GM12801 (cell line): Measurements from ENCODE around the gene VPS13D.

Source experiments
- CTCF ChIP-seq: IDR thresholded peaks from one replicate; pipeline ENCODE4 v1.5.1; 2011; ENCODE audit warnings: control low read depth; ENCODE audit not compliant: insufficient read length; ENCODE audit errors: extremely low read depth

Gene VPS13D

DNA sequence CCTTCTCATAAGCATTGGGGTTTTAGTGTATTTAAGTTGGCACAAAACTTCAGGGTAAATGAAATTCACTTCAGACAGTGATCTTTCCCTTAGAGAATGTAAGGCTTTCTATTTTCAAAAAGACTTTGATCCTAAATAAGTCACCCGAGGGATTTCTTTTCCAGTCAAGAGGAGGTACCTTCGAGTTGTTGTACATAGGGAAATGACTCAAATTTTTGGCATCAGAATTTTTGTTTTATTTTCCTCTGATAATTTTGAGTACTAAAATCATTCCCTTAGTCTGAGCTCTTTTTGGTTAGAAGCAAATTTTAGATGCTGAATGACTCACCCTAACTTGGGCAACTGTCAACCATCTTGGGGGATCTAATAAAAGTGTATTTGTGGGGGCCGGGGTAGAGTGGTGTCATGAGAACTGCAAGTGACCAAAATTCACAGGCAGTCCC lies 194.3 kb downstream of the VPS13D start:
- TF ChIP-seq CTCF: no peak

DNA sequence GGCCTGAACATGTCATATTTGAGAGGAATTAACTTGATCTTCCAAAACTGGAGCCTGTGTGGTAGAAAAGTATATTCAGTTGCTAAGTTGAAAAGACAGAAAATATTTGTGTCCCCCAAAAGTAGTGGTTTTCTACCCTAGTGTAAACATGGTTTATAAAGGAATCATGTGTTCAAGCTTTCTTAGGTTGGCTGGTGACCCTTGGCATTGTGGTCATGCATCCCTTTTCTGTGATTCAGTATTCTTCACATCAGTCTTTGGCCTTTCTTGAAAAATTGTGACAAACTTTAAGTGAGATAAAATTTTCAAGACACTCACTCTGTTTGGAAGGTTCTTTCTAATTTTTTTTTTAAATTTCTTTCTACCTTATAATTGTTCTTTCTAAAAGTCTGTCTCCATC lies 195.0 kb downstream of the VPS13D start:
- TF ChIP-seq CTCF: no peak

DNA sequence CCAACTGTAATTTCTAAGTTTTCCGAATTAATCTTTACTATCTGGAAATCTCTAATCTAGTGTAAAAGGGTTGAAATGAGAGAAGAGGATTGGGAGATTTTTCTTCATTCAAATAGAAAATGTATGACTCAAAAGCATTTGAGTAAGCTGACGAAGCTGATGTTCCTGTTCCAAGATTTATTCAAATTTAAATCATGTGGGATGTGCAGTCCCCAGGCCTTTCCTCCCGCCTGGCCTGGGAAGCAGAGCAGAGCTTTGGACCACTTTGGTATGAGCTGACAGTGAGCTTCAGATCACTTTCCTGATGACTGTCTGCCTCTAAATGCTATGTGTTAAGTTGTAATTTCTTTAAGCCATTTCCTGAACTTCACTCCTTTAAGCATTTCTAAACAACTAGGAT lies 196.2 kb downstream of the VPS13D start:
- no peak for TF ChIP-seq CTCF

GRCh38 chr1:12428334-12428733 lies 198.5 kb downstream of the VPS13D start:
- no peak for TF ChIP-seq CTCF

DNA sequence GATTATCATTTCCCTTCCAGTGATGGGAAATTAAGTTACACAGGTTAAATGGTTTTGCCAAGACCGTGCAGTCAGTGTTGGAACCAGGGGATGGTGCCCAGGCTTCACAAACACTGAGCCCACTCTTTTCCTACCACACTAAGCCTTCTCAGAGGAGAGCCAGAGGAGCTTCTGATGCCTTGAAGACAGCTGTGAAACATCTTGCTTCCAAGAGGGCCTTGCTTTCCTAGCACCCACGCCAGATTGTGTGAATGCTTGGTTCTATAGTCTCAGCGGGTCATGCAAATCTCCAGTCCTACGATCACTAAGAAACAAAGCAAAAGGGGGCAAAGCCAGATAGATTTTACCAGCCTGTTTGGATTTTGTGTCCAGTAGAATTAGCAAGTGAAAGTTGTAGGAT lies 200.7 kb downstream of the VPS13D start:
- TF ChIP-seq CTCF: no peak

- TF ChIP-seq CTCF: no peak
Measured at GRCh38 chr1:12432897-12433296, 203.1 kb downstream of the VPS13D start.

- no peak for TF ChIP-seq CTCF
Measured at GRCh38 chr1:12433323-12434053, 203.7 kb downstream of the VPS13D start.

DNA sequence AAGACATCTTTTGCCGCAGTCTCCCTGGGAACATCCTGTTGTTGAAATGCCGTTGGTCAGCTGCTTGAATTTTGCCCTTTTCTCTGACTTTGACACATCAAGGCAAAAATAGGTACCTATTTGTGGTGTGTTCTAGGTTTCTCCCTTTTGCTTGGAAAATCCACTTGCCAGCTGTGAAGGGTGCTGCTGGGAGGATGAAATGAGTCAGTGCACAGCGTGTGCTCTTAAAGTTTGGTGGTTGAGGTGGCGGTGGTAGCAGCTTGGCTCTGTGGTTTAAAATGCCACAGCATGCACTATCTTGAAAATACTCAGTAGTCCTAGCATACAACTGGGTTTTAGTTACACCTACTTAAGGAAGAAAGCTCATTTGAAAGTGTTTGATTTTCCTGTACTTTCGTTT lies 204.3 kb downstream of the VPS13D start:
- no peak for TF ChIP-seq CTCF
